ENCODE results near the gene IGF2BP3.
A peak's percentile ranks its signal among the peaks of the same experiment; 100 is the strongest.
"Not testable (repeated sequence)": the region's sequence is repeated elsewhere in the genome, so short reads cannot be mapped to it uniquely, and the experiment has no call there.

Gene IGF2BP3

DNA sequence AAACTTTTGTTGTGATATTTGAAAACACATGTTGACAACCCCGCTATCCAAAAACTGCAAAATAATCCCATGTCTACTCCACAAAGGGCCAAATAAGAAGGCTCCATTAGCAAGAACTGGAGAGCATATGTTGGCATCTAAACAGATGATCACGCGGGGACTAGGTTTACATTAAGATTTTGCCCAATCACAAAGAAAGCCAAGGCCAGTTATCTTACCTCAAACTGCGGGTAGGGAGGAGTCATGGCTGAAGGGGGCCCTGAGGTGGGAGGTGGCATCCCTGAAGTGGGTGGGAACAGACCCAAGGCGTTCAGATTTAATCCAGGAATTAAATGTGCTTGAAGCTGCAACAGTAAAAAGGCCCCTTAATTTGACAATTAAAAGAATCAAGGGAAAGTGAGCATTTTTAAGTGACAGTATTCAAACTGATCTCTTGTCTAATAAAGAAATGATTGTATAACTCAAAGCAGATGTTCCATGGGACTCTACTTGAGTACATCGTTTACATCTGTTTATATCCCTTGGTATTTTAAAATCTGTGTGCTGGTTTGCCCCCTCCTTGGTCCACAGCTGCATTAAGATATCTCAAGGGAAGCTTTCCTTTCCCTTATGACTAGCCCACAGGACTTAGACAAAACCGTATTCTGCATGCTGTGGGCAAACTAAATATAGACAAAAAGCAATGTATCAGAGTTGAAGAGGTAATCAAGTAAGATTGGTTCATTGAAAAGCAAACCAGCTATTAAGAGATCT is 128.3 kb downstream of the IGF2BP3 start:
- DNase-seq (ENCODE audit: low read depth in 2 of 2), result no peak

DNA sequence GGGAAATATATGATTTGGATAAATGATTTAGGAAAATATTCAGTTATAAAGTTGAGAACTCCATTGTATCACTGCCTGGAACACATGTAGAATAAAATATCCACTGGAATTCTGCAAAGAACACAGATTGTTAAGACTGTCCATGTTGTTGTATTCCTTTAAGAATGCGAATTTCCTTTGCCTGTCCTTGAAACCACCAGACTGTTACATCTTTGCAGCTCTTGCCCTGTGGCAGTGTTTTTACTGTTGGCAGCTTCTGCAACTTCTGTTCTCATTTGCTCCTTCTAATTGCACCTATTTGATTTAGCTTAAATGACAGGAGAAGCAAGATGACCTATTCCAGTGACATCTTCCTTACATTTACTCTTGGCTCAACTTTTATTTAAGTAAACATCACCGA is 131.4 kb downstream of the IGF2BP3 start:
- DNase-seq (ENCODE audit: low read depth in 2 of 2), result no peak

DNA sequence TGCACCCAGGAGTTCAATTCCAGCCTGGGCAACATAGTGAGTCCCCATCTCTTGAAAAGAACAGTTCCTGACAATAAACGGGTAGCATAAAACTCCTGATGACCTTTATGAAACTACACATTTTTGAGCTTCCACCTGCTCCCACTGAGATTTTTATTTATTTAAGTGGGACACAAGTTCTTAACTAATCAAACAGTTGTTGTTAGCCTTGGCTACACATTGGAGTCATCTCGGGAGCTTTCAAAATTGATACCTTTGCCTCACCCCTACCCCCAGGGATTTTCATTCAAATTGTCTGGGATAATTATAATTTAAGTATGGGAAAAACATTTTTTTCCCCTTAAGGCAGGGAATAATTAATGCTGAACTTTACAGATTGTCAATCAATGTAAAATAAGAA is 131.9 kb downstream of the IGF2BP3 start:
- no peak for DNase-seq (ENCODE audit: low read depth in 2 of 2)

GRCh38 chr7:23337374-23337773 is 132.9 kb downstream of the IGF2BP3 start:
- DNase-seq (ENCODE audit: low read depth in 2 of 2), result no peak

GRCh38 chr7:23336799-23337283 is 133.4 kb downstream of the IGF2BP3 start:
- no peak for DNase-seq (ENCODE audit: low read depth in 2 of 2)

DNA sequence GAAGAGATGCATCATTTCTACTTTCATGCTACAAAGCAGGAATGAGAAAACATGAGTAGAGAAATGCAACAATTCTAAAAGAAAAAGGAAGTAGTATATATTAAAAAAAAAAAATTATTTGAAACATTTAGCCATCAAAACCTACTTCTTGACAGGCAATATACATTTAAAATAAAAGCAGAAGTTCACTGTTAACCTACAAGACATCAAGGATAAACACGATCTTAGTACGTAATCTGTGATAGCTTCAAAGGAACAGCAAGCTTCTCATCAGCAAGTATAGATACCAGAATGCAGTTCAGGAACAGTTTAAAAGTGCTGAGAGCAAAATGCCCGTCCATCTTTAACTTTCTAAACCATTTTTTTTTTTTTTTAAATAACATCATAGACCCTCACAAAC is 134.2 kb downstream of the IGF2BP3 start:
- no peak for DNase-seq (ENCODE audit: low read depth in 2 of 2)

DNA sequence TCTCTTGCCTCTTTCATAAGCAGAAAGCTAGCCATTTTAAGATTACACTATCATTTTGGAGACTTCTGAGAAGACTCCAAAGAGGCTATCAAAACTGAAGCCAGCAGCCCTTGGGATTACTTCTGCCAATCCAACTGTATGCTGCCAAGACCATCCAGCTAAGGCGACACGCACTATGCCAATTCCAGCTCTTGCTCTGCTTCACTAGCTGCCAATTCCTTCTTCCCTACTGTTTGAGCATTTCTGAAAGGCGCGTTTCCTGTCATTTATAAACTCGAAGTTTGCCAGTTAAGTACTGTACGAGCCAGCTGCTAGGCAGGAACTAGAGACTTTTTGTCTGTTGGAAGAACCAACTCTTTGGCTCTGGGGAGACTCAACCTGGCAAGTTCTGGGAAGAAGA is 134.7 kb downstream of the IGF2BP3 start:
- no peak for DNase-seq (ENCODE audit: low read depth in 2 of 2)

GRCh38 chr7:23335136-23335535 is 135.2 kb downstream of the IGF2BP3 start:
- DNase-seq (ENCODE audit: low read depth in 2 of 2), result no peak

GRCh38 chr7:23334482-23335056 is 135.7 kb downstream of the IGF2BP3 start:
- no peak for DNase-seq (ENCODE audit: low read depth in 2 of 2)

GRCh38 chr7:23333671-23334246 is 136.5 kb downstream of the IGF2BP3 start:
- no peak for DNase-seq (ENCODE audit: low read depth in 2 of 2)

GRCh38 chr7:23332910-23333612 is 137.2 kb downstream of the IGF2BP3 start:
- DNase-seq (ENCODE audit: low read depth in 2 of 2), result no peak

DNA sequence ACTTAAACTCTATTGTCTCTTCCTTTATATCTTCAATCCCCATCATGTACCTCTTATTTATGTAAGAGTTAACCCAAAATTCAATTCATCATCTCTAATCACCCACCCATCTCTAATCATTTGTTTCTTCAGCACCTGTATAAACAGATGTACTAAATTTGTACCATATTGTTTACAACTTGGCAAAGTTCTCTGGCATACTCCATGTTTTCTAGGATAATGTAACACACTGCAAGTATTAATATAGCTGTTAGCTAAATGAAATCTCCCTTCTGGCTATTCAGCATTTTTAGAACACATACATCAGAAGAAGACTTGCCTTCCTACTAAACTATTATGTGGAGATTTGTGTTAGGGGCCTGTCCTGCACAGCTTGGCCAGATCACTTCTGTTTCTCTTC is 138.1 kb downstream of the IGF2BP3 start:
- DNase-seq (ENCODE audit: low read depth in 2 of 2), result no peak

DNA sequence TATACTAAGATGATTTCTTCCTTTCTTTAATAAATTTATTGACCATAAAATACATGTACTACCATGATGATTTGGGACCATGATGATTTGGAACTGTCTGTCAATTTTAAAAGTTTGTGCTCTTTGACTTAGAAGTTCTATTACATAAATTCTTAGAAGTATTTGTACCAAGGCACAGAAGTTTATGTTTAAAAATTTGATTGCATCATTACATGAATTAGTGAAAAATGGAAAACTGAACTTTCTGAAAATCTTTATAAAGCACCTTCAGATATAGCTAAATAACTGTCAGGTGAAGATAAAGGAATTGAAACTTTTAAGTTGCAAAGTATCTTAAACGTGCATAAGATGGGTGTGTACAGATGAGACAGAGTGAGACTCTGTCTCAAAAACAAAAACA is 139.2 kb downstream of the IGF2BP3 start:
- DNase-seq (ENCODE audit: low read depth in 2 of 2), result no peak

GRCh38 chr7:23315366-23315765 is 154.9 kb downstream of the IGF2BP3 start:
- no peak for DNase-seq (ENCODE audit: low read depth in 2 of 2)

GRCh38 chr7:23312141-23312540 is 158.2 kb downstream of the IGF2BP3 start:
- not testable (repeated sequence) for DNase-seq (ENCODE audit: low read depth in 2 of 2)

DNA sequence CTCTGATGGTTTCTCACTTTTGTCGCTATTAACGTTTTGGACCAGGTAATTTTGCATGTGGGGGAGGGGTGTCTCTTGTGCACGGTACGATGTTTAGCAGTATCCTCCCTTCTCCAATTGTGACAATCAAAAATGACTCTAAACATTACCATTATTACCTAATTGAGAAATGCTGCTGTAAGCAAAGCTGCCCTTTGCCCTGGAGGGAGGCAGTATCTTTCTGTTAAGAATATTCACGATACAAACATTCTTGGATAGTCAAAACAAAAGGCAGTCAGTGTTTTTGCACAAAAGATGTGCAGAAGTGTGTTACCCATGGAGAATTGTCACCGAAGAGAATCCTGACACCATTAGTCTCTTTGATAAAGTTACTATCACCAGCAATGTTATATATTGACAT is 161.5 kb downstream of the IGF2BP3 start:
- DNase-seq (ENCODE audit: low read depth in 2 of 2), result no peak

GRCh38 chr7:23306936-23307521 is 163.3 kb downstream of the IGF2BP3 start:
- no peak for DNase-seq (ENCODE audit: low read depth in 2 of 2)

GRCh38 chr7:23299770-23300300 is 170.5 kb downstream of the IGF2BP3 start:
- no peak for DNase-seq (ENCODE audit: low read depth in 2 of 2)

DNA sequence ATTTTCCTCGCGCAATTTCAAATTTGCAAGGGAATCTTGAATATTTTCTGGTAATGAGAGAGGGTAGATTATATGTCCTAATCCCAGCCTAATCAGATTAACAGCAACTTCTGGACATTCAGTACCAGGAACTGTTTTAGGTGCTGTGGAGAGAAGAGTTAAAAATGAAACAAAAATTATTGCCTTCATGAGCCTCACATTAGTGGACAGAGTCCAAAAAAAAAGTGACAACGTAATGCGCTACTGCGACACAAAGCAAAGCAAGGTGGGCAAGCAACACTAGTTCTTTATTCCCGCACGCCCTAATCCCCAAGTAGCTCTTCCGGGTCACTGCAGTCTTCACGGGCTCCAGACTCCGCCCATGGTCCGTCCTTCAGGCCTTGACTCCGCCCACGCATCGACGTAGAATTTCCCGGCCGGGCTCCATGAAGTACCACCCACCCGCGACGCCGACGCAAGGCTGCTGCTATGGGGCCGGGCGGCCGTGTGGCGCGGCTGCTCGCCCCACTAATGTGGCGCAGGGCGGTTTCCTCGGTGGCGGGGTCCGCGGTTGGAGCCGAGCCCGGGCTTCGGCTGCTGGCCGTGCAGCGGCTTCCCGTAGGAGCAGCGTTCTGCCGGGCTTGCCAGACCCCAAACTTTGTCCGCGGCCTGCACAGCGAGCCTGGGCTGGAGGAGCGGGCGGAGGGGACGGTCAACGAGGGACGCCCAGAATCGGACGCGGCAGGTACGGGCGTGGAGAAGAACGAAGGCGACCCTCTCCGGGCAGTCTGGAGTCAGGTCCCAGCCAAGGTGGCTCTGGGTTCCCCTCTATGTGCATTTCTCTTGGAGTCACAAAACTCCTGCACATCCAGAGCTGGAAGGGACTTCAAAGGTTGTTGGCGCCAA is 171.2 kb downstream of the IGF2BP3 start, which contains the start of gene MALSU1:
TSS of gene MALSU1 (plus strand) at position 455 of the 885 bp plus-strand sequence. CDS start at position 469, 14 bp downstream.
- peak; percentile 97 to 98 for DNase-seq (ENCODE audit: low read depth in 2 of 2)

DNA sequence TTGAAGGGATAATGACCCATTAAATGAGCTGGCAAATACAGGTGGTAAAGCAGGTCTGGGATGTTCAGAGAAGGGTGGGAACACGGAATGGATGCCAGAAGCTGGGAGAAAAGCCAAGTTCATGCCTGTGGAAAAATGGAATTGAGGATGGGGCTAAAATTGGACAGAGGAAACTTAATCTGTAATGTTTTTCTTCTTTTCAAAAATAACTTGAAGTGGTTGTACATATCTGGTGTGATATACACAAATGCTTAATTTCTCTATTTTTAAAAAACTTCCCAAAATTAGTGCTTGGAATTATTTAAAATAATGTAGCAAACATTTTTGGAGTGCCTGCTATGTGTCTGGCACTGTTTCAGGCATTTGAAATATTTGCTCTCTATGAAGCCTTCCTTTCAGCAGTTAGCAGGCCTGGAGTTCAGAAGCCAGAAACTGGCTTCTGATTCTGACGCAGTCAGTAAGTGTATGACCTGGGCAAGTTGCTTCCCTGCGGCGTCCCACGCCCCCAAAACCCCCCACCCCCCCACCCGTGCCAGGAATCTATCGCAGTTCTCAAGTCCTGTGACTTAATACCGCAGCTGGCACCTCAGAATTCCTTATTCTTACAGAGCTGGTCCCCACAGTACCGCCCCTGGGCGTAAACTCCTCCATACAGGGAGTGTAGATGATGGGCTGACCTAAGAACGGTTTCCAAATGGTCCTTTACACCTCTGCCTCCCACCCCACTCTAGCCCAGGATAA is 172.0 kb downstream of the IGF2BP3 start:
- DNase-seq (ENCODE audit: low read depth in 2 of 2), result no peak

Data from stimulated activated CD4-positive, alpha-beta T cell treated with anti-CD3 and anti-CD28 coated beads, Interleukin-4, amount 100 ng/mL, for 48 hours (primary cell).